Measurements from ENCODE around the gene ZNF628.

ZNF628 gene

GRCh38 chr19:55528030-55528803 lies 51.8 kb downstream of the ZNF628 start:
- H3K4me3 ChIP-seq = no peak overlapping the region
- no peak for DNase-seq (ENCODE audit: low spot score)
- no peak overlapping the region for H3K27ac ChIP-seq
- TF ChIP-seq CTCF (IDR thresholded peaks at IDR 0.05) = no peak

GRCh38 chr19:55529636-55530234 lies 53.3 kb downstream of the ZNF628 start:
- TF ChIP-seq CTCF (IDR thresholded peaks at IDR 0.05) = no peak
- DNase-seq (ENCODE audit: low spot score) = no peak
- no peak overlapping the region for H3K27ac ChIP-seq
- no peak overlapping the region for H3K4me3 ChIP-seq

GRCh38 chr19:55530996-55531395 lies 54.6 kb downstream of the ZNF628 start:
- no peak overlapping the region for H3K4me3 ChIP-seq
- DNase-seq (ENCODE audit: low spot score) = no peak
- no peak overlapping the region for H3K27ac ChIP-seq
- no peak for TF ChIP-seq CTCF (IDR thresholded peaks at IDR 0.05)

Data from coronary artery (tissue), 2 donors.